Cardiac fibroblast (primary cell): Measurements from ENCODE around the gene CMKLR1.

Experiments used
- DNase-seq, 2 donors: peaks; one replicate each; pipeline versions ENCODE4 v3.0.0 to v3.0.0-alpha.2; 2010; ENCODE audit warnings: low read depth in 2 of 2
- H3K4me3 ChIP-seq, 2 donors: replicated peaks in 1 of 2; 1 replicate in 1 of 2; 2 replicates in 1 of 2; pipeline ENCODE4 v1.5.1; 2011; ENCODE audit warnings: low read depth in 2 of 2, low read length in 2 of 2, mild to moderate bottlenecking in 2 of 2, moderate library complexity in 1 of 2
- CTCF ChIP-seq: IDR thresholded peaks from one replicate; pipeline ENCODE4 v1.5.1; 2011; ENCODE audit warnings: low read depth, mild to moderate bottlenecking, low read length, inconsistent platforms

Gene CMKLR1

GRCh38 chr12:108240027-108240785 is 98.9 kb downstream of the CMKLR1 start:
- no peak overlapping the region for H3K4me3 ChIP-seq
- TF ChIP-seq CTCF: no peak
- DNase-seq: no peak

GRCh38 chr12:108239378-108239777 is 99.7 kb downstream of the CMKLR1 start:
- TF ChIP-seq CTCF: no peak
- no peak for DNase-seq
- H3K4me3 ChIP-seq: no peak overlapping the region

GRCh38 chr12:108238474-108238873 is 100.6 kb downstream of the CMKLR1 start:
- no peak for TF ChIP-seq CTCF
- H3K4me3 ChIP-seq: no peak overlapping the region
- DNase-seq: no peak
